HG03025 (cell line): ENCODE measurements around the gene CSGALNACT2.

Experiments
- ATAC-seq: cut with Tn5 transposase; IDR thresholded peaks from one replicate; pipeline ENCODE4 v1.9.1; 2021; ENCODE audit warnings: mild to moderate bottlenecking, moderate library complexity; ENCODE audit not compliant: unreplicated experiment, low FRiP score

CSGALNACT2 gene

DNA sequence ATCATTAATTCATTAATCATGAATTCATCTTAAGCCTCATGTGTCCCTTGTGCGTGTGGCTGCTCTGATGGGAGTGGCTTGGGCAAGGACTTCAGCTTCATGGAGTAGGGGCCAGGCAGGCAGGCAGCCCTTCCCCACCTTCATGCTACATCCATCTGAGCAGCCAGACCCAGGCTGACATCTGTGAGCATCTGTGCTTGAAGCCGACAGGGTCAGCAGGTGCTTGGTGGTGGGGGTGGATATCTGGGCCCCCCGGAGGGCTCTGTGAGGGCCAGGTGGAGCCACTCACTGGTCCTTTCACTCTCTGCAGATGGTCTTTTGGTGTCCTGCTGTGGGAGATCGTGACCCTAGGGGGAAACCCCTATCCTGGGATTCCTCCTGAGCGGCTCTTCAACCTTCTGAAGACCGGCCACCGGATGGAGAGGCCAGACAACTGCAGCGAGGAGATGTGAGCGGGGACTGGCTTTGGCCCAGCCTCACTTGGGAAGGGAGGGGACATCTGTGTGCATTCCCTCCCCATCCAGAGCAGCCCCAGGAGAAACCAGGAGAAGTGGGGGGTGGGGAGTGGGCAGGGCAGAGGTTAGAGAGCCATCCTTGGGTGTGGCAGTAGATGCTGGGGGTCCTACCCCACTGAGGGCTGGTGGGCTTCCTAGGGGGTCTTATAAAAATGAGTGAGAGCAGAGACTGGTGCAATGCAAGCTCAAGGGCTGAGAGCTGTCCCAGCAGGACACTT lies 14.7 kb upstream of the CSGALNACT2 start:
- ATAC-seq = no peak

DNA sequence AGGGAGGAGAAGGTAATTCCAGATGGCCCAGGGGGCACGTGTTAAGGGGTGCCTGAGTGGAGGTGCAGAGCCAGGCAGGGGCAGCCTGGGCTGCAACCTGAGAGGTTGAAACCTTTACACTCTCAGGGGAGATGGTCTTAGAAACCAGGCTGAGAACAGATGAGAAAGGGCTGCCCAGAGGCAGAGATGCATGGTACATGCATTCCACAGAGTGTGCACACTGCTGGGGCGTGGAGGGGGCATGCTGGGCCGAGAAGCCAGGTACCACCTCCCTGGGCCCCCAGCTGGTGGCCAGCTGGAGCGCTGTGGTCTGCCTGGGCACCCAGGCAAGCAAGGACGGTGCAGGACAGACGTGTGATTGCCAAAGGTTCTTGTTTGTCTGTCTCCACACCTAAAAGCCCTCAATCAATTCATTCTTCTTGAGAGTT lies 14.1 kb upstream of the CSGALNACT2 start:
- no peak for ATAC-seq

- ATAC-seq = no peak
These were observed 13.5 kb upstream of the CSGALNACT2 start for GRCh38 chr10:43124574-43125273.

DNA sequence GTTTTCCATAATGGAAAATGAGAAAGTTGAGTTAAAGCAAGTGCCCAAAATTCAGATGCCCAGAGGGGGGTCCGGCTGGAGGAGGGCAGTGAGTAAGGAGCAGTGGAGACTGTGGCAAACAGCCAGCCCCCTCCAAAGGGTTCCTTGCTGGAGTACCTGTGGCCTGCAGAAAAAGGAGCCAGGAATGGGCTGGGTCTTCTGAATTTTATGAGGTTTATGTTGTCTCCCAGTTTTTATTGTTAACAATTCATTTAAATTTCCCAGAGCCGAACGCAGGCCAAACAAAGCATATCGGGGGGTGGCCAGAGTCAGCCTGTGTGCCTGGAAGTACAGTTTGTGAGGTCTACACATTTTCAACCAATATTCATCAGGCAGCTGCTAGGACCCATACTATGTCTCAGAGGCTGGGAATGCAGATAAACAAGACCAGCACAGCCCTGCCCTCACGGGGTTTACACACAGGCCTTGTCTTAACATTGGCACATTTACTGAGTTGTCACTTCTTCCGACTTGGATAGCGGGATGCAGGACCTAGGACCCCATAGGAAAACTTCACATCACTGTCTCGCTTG lies 12.9 kb upstream of the CSGALNACT2 start:
- ATAC-seq = no peak

DNA sequence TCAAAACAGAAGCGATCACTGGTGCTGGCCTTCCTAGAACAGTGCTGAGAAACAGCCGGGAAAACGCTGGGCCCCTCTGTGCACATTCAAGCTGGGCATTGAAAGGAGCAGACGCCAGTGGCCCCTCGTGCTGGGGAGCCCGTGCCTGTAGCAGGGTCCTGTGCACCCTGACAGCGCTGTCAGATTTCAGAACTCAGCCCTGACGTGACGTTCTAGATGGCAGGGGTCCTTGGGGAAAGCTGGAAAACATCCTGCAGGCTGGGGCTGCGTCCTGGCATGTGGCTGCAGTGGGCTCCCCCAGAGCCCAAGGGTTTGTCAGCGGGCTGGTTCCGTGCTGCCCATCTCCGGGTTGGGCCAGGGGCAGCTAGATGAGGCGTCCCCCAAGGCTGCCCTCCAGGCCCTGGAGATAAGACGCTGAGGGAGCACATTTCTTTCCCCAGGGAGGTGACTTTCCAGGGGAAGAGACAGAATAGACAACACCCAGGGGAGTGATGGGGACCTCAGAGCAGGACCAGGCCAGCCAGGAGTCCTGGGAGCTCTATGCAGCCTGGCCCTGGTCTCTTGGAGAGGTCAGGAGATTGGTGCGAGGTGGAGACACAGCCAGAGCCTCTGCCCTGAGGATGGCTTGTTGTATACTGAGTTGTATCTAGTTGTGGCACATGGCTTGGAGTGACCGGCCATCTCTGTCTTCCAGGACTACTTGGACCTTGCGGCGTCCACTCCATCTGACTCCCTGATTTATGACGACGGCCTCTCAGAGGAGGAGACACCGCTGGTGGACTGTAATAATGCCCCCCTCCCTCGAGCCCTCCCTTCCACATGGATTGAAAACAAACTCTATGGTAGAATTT lies 12.1 kb upstream of the CSGALNACT2 start:
- ATAC-seq = no peak

- no peak for ATAC-seq
These were observed 11.4 kb upstream of the CSGALNACT2 start for GRCh38 chr10:43126759-43127424.

- no peak for ATAC-seq
These were observed 10.8 kb upstream of the CSGALNACT2 start for GRCh38 chr10:43127442-43127841.

DNA sequence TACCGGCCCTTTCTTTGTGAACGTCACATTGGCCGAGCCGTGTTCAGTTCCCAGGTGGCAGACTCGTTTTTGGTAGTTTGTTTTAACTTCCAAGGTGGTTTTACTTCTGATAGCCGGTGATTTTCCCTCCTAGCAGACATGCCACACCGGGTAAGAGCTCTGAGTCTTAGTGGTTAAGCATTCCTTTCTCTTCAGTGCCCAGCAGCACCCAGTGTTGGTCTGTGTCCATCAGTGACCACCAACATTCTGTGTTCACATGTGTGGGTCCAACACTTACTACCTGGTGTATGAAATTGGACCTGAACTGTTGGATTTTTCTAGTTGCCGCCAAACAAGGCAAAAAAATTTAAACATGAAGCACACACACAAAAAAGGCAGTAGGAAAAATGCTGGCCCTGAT lies 9.9 kb upstream of the CSGALNACT2 start:
- ATAC-seq = no peak

- ATAC-seq = peak; percentile 53
These were observed 9.1 kb upstream of the CSGALNACT2 start for GRCh38 chr10:43128958-43129706.

DNA sequence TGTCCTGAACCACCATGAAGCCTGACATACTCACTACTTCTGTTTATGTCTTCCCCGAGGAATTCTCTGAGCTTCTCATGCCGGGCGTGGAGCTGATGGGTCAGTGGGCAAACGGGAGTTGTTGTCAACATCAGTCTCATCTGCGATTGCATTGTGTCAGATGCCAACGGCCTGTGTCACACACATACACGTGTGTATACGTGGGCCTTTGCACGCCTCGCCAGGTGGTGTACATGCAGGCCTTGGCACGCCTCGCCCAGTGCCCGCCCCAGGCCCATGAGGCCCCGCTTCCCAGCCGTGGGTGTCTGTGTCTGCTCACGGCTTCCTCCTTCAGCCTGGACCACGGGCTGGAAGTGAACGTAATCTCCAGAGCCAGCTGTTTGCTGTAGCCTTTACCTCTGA lies 7.5 kb upstream of the CSGALNACT2 start:
- ATAC-seq = no peak

- ATAC-seq = no peak
These were observed 7.0 kb upstream of the CSGALNACT2 start for GRCh38 chr10:43131256-43131655.

- no peak for ATAC-seq
These were observed 6.3 kb upstream of the CSGALNACT2 start for GRCh38 chr10:43131906-43132305.

- no peak for ATAC-seq
These were observed 5.1 kb upstream of the CSGALNACT2 start for GRCh38 chr10:43132867-43133787.

- no peak for ATAC-seq
These were observed 3.9 kb upstream of the CSGALNACT2 start for GRCh38 chr10:43134126-43134905.

- no peak for ATAC-seq
These were observed 3.2 kb upstream of the CSGALNACT2 start for GRCh38 chr10:43135064-43135463.

- no peak for ATAC-seq
These were observed 2.6 kb upstream of the CSGALNACT2 start for GRCh38 chr10:43135656-43136055.

- no peak for ATAC-seq
These were observed 1.8 kb upstream of the CSGALNACT2 start for GRCh38 chr10:43136432-43136831.
